Activated naive CD4-positive, alpha-beta T cell treated with anti-CD3 and anti-CD28 coated beads for 36 hours (primary cell): Measurements from ENCODE around the gene KLK1. TPM values are rescaled to one million over a fixed set of nuclear protein-coding genes. Genes with fewer than 3 reads are reported as not detected.
"Not testable (repeated sequence)": the region's sequence is repeated elsewhere in the genome, so short reads cannot be mapped to it uniquely, and the experiment has no call there.

Experiments
- CTCF ChIA-PET: fragments of 350-600 bp; sonication (Branson Sonifier 250); formaldehyde crosslinking; loops from one replicate; lab custom pipeline; 2021; ENCODE audit warnings: antibody characterized with exemption; lab: Charles Lee
- DNase-seq: peaks from one replicate; pipeline ENCODE4 v3.0.0-alpha.2; 2020
- H3K27ac Mint-ChIP-seq: one replicate; pipeline ENCODE4 v1.8.0; 2021; ENCODE audit warnings: mild to moderate bottlenecking, mixed read lengths
- H3K27me3 Mint-ChIP-seq: one replicate; pipeline ENCODE4 v1.8.0; 2021; ENCODE audit warnings: low read depth, mixed read lengths
- H3K36me3 Mint-ChIP-seq: one replicate; pipeline ENCODE4 v1.8.0; 2021; ENCODE audit warnings: low read depth, mixed read lengths
- H3K4me1 Mint-ChIP-seq: one replicate; pipeline ENCODE4 v1.8.0; 2021; ENCODE audit warnings: low read depth, mixed read lengths
- H3K4me3 Mint-ChIP-seq: one replicate; pipeline ENCODE4 v1.8.0; 2021; ENCODE audit warnings: mild to moderate bottlenecking, moderate library complexity, mixed read lengths
- H3K9me3 Mint-ChIP-seq: one replicate; pipeline ENCODE4 v1.8.0; 2021; ENCODE audit warnings: mixed read lengths
- intact Hi-C: fragments of 100-400 bp; cut with micrococcal nuclease; formaldehyde crosslinking; loops from one replicate; pipeline ENCODE4 v1.15.1; 2023
- total RNA-seq, 2 experiments: library from RNA; stranded (reverse); gene quantifications; one replicate each; pipeline ENCODE4 v1.2.3, GENCODE V29; 2021

The KLK1 gene
- total RNA-seq, 2 experiments from 2014 or later = 0.79 to 1.1 TPM

- CTCF ChIA-PET = interaction anchor here (0.7 to 1.2 kb wide), 4 partner anchors 9 to 236 kb away, joined by 3 to 4 read pairs (median 3); no protein-coding TSS in a partner anchor
- H3K36me3 Mint-ChIP-seq = peaks cover 3% of the 10 kb centered on the region
- intact Hi-C loops = no loop called here
Observed at GRCh38 chr19:50792272-50793250, 31.0 kb downstream of the KLK1 start.

DNA sequence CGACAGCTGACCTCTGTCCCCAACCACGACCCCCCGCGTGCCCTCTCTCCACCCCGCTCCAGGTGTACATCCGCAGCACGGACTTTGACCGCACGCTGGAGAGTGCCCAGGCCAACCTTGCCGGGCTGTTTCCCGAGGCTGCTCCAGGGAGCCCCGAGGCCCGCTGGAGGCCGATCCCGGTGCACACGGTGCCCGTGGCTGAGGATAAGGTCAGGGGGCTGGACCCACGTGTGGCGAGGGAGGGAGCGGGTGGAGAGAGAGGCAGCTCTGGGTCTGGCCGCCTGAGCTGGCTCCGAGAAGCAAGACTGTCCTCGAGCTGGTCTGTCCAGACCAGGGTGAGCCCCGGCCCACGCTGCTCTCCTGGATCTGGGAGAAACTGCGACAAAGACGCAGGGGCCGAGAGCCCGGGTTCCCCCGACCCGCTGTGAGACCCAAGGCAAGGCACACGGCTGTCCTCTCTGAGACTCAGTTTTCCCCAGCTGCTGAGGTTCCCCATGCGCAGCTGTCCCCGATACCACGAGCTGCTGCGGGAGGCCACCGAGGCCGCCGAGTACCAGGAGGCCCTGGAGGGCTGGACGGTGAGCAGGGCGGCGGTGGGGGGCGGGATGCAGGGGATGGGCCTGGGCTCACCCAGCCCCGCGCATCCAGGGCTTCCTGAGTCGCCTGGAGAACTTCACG, 31.9 kb downstream of the KLK1 start:
- Mint-ChIP-seq H3K4me1 (peaks cover 6% of the 10 kb centered on the region), H3K27ac (no peak overlapping the region), H3K4me3 (no peak overlapping the region), H3K9me3 (no peaks in the 10 kb centered on the region), H3K36me3 (peaks cover 3% of the 10 kb centered on the region), H3K27me3 (no peaks in the 10 kb centered on the region)
- CTCF ChIA-PET = no interaction called here
- intact Hi-C loops = no loop called here
- no peak for DNase-seq

More at GRCh38 chr19:50792272-50793250, 31.0 kb downstream of the KLK1 start:
- Mint-ChIP-seq H3K4me1 (peaks cover 6% of the 10 kb centered on the region), H3K9me3 (no peaks in the 10 kb centered on the region), H3K4me3 (no peak overlapping the region), H3K27me3 (no peaks in the 10 kb centered on the region), H3K27ac (no peak overlapping the region)
- no peak for DNase-seq

DNA sequence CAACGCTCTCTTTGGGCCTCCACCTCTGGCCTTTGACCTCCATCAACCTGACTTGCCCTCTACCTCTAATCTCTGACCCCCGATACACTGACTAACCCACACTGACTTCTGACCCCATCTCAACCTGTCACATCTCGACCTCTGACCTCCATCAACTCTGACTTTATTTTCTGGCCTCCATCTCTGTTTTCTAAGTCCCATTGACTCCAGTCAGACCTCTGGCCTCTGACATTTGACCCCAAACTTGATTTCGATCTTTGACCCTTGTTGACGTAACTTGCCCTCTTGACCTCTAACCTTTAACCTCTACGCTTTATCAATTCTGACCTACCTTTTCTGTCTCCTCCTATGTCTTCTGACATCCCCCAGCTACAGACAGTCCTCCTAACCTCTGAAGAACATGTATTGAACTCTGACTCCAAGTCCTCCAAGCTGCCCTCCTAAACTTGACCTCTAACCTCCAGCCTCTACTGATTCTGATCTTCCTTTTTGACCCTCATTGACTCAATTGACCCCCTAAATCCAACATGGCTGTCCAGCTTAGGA, 32.6 kb downstream of the KLK1 start:
- no peak for DNase-seq
- H3K9me3 Mint-ChIP-seq = no peaks in the 10 kb centered on the region
- peaks cover 3% of the 10 kb centered on the region for H3K36me3 Mint-ChIP-seq
- CTCF ChIA-PET = no interaction called here
- intact Hi-C loops = no loop called here
- no peaks in the 10 kb centered on the region for H3K27me3 Mint-ChIP-seq
- H3K27ac Mint-ChIP-seq = no peak overlapping the region
- peaks cover 6% of the 10 kb centered on the region for H3K4me1 Mint-ChIP-seq
- no peak overlapping the region for H3K4me3 Mint-ChIP-seq

GRCh38 chr19:50790396-50790795, 33.2 kb downstream of the KLK1 start, which contains the start of gene ACP4:
TSS of gene ACP4 (plus strand) at chr19:50790415. CDS start at chr19:50790415, 0 bp downstream.
- H3K4me1 Mint-ChIP-seq = peaks cover 6% of the 10 kb centered on the region
- no peak within 1 kb of the TSS for H3K4me3 Mint-ChIP-seq
- H3K36me3 Mint-ChIP-seq = no peaks in the 10 kb centered on the region
- no peaks in the 10 kb centered on the region for H3K9me3 Mint-ChIP-seq
- CTCF ChIA-PET = no interaction called here
- no peak within 1 kb of the TSS for H3K27ac Mint-ChIP-seq
- no peaks in the 10 kb centered on the region for H3K27me3 Mint-ChIP-seq
- DNase-seq = no peak
- intact Hi-C loops = no loop called here

GRCh38 chr19:50785329-50785728, 38.3 kb downstream of the KLK1 start:
- no peaks in the 10 kb centered on the region for H3K4me1 Mint-ChIP-seq
- intact Hi-C loops = no loop called here
- CTCF ChIA-PET = interaction anchor here (0.8 to 1.9 kb wide), 3 partner anchors 15 to 136 kb away, joined by 3 to 6 read pairs (median 3); no protein-coding TSS in a partner anchor

GRCh38 chr19:50784710-50785109, 38.9 kb downstream of the KLK1 start:
- DNase-seq = no peak
- no peak overlapping the region for H3K27ac Mint-ChIP-seq
- CTCF ChIA-PET = interaction anchor here (0.6 to 1.9 kb wide), 5 partner anchors 10 to 242 kb away, joined by 3 to 6 read pairs (median 3); no protein-coding TSS in a partner anchor
- no peaks in the 10 kb centered on the region for H3K4me1 Mint-ChIP-seq
- no peak overlapping the region for H3K4me3 Mint-ChIP-seq
- H3K27me3 Mint-ChIP-seq = peaks cover 25% of the 10 kb centered on the region
- intact Hi-C loops = loop anchor here (5.0 kb wide), 1 partner anchor 62 kb away; the partner anchor contains the start of gene CLEC11A
- no peaks in the 10 kb centered on the region for H3K36me3 Mint-ChIP-seq
- H3K9me3 Mint-ChIP-seq = no peaks in the 10 kb centered on the region

More at GRCh38 chr19:50785329-50785728, 38.3 kb downstream of the KLK1 start:
- peaks cover 18% of the 10 kb centered on the region for H3K27me3 Mint-ChIP-seq
- no peak overlapping the region for H3K4me3 Mint-ChIP-seq
- no peak for DNase-seq
- H3K9me3 Mint-ChIP-seq = no peaks in the 10 kb centered on the region
- no peak overlapping the region for H3K27ac Mint-ChIP-seq
- H3K36me3 Mint-ChIP-seq = no peaks in the 10 kb centered on the region

GRCh38 chr19:50783848-50784152, 39.8 kb downstream of the KLK1 start:
- not testable (repeated sequence) for H3K27ac Mint-ChIP-seq, H3K4me1 Mint-ChIP-seq, H3K4me3 Mint-ChIP-seq, DNase-seq, H3K9me3 Mint-ChIP-seq, H3K36me3 Mint-ChIP-seq
- CTCF ChIA-PET = interaction anchor here (0.7 to 3.0 kb wide), 3 partner anchors 59 to 247 kb away, joined by 3 to 13 read pairs (median 6); no protein-coding TSS in a partner anchor
- peaks cover 34% of the 10 kb centered on the region for H3K27me3 Mint-ChIP-seq
- intact Hi-C loops = loop anchor here (1.0 to 5.0 kb wide), 6 partner anchors 61 to 415 kb away; partner anchors contain the start of gene CLEC11A

GRCh38 chr19:50780753-50781435, 42.7 kb downstream of the KLK1 start:
- H3K9me3 Mint-ChIP-seq = no peaks in the 10 kb centered on the region
- intact Hi-C loops = loop anchor here (5.0 kb wide), 1 partner anchor 59 kb away; the partner anchor contains the start of gene CLEC11A
- CTCF ChIA-PET = interaction anchor here (0.6 to 1.2 kb wide), 5 partner anchors 10 to 242 kb away, joined by 3 to 5 read pairs (median 3); no protein-coding TSS in a partner anchor
- H3K4me3 Mint-ChIP-seq = no peak overlapping the region
- H3K27ac Mint-ChIP-seq = no peak overlapping the region
- H3K27me3 Mint-ChIP-seq = peaks cover 52% of the 10 kb centered on the region
- DNase-seq = no peak
- no peaks in the 10 kb centered on the region for H3K36me3 Mint-ChIP-seq
- peaks cover 3% of the 10 kb centered on the region for H3K4me1 Mint-ChIP-seq

DNA sequence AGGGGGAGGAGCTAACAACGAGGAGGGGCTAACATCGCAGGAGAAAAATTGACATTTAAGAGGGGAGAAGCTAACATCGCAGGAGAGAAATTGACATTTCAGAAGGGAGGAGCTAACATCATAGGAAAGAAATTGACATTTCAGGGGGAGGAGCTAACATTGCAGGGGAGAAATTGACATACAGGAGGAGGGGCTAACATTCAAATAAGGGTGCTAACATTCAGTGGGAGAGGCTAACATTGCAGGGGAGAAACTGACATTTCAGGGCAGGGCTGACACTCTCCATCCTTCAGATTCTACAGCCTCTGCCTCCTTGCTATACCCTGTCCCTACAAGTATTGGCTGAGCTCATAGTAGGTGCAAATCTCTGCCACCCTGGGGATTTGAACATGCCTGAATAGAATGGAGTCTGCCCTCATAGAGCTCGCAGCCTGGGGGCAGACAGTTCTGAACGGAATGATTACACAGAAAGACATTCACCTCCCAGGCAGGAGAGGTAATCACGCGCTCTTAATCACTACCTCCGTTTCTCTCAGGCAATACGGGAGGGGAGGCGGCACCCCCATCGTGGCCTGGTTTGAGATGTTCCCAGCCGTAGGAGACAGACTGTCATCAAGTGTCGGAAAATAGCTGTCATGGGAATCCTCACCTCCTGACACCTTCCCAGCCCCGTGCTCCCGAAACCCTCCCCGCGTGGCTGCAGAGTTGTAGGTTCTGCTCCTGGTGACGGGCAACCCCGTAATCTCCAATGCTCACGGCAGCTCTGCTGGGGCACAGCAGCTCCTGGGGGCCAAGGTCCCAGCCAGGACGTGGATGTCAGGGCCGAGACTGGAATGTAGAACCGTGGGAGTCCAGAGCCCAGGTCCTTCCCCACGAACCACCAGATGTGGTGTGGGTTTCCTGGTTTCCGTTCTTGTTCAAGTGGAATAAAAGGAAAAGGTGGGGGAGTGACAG, 43.8 kb downstream of the KLK1 start:
- H3K36me3 Mint-ChIP-seq = no peaks in the 10 kb centered on the region
- no peak for DNase-seq
- no peaks in the 10 kb centered on the region for H3K9me3 Mint-ChIP-seq
- H3K27ac Mint-ChIP-seq = no peak overlapping the region
- peaks cover 3% of the 10 kb centered on the region for H3K4me1 Mint-ChIP-seq
- CTCF ChIA-PET = interaction anchor here (1.2 kb wide), 1 partner anchor 240 kb away, joined by 3 read pairs; no protein-coding TSS in a partner anchor
- peaks cover 52% of the 10 kb centered on the region for H3K27me3 Mint-ChIP-seq
- H3K4me3 Mint-ChIP-seq = no peak overlapping the region
- intact Hi-C loops = loop anchor here (5.0 kb wide), 1 partner anchor 57 kb away; the partner anchor contains the start of gene CLEC11A

DNA sequence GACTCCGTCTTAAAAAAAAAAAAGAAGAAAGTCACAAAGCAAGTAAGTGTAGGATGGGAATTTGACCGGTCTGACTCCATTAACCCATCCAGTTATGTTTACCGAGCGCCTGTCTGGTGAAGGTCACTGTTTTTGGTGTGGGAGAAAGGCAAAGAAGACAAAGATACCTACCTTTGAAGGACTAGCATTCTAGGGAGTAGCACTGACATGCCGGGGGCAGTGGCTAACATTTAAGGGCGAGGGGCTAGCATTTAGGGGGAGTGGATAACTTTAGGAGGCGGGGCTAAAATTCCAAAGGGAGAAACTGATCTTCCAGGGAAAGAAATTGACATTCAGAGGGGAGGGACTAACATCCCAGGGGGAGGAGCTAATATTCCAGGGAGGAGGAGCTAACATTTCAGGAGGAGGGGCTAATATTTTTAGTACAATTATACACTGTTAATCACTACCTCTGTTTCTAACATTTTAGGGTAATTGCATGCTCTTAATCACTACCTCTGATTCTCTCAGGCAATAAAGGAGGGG, 44.6 kb downstream of the KLK1 start:
- Mint-ChIP-seq H3K4me1 (peaks cover 3% of the 10 kb centered on the region), H3K36me3 (no peaks in the 10 kb centered on the region), H3K27ac (no peak overlapping the region), H3K9me3 (no peaks in the 10 kb centered on the region), H3K27me3 (peaks cover 56% of the 10 kb centered on the region), H3K4me3 (no peak overlapping the region)
- DNase-seq = no peak
- intact Hi-C loops = no loop called here
- CTCF ChIA-PET = interaction anchor here (0.7 kb wide), 1 partner anchor 14 kb away, joined by 3 read pairs; no protein-coding TSS in a partner anchor
